GM18867 (cell line): ENCODE measurements around the gene ATG16L1.

Experiments used
- ATAC-seq: cut with Tn5 transposase; IDR thresholded peaks from one replicate; pipeline ENCODE4 v1.9.1; 2021; ENCODE audit warnings: mild to moderate bottlenecking, moderate library complexity; ENCODE audit not compliant: unreplicated experiment

The ATG16L1 gene

DNA sequence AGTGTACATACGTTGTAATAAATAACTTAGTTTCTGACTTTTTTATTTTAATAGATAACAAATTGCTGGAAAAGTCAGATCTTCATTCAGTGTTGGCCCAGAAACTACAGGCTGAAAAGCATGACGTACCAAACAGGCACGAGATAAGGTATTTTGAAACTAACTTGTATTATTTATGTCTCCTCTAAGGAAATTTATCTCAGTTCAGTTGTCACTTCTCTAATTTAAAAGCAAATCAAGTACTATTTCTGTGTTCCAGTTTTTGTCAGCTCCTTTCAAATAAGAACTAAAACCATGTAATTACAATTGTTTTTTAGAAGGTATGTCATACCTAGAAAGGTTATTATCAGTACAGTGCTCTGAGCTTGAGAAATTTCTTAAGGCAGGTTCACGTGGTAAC, 4.6 kb downstream of the ATG16L1 start:
- ATAC-seq = no peak

DNA sequence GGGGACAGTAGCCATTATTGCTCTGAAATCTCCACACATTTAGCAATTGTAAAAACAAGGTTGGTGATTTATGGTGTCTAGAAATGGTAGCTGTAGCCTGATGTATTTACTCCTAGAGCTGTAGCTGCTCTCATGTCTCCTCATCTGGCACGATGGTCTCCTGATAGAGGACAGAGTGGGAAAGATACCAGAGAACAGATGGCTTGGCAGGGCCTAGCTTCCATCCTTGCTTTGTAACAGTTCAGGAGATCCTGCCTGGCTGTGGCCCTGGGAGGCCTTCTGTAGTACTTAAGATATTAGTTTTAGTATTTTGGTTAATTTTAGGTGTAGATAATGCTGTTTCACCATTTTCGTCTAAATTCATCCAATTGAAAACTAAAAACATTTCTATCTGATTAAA, 6.7 kb downstream of the ATG16L1 start:
- no peak for ATAC-seq

DNA sequence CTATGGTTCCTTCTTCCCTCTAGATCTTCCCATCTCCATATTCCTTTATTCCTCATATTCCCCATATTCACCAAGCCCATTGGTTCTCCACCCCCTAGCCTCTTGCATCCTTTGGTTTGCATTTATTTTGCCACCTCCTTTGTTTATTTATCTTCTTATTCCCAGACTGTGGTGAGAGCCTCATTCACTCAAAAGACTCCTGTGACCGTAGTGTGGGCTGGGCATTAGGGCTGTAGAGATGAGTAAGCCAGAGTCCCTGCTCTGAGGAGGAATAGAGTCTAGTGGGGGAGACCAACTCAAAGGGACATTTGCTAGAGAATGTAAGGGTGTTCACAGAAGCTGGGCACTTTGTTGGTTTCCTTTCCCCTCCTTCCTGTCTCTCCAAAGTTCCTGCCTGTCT, 8.3 kb downstream of the ATG16L1 start:
- no peak for ATAC-seq

DNA sequence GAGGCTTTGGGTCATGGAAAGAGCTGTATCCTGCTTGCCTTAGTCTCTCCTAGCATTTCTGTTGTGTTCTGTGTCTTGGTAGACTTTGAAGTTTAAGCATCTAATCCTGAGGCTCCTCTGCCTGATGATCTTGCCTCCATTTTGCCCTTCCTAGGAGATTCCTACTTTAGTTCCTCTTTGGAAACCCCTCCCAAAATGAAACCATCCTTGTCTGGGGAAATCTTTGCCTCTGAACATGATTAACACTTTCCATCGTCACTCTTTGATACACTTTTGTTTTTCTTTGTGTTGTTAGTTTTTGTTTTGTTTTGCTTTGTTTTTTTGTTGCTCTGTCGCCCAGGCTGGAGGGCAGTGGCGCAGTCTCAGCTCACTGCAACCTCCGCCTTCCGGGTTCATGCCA, 9.2 kb downstream of the ATG16L1 start:
- ATAC-seq = no peak

DNA sequence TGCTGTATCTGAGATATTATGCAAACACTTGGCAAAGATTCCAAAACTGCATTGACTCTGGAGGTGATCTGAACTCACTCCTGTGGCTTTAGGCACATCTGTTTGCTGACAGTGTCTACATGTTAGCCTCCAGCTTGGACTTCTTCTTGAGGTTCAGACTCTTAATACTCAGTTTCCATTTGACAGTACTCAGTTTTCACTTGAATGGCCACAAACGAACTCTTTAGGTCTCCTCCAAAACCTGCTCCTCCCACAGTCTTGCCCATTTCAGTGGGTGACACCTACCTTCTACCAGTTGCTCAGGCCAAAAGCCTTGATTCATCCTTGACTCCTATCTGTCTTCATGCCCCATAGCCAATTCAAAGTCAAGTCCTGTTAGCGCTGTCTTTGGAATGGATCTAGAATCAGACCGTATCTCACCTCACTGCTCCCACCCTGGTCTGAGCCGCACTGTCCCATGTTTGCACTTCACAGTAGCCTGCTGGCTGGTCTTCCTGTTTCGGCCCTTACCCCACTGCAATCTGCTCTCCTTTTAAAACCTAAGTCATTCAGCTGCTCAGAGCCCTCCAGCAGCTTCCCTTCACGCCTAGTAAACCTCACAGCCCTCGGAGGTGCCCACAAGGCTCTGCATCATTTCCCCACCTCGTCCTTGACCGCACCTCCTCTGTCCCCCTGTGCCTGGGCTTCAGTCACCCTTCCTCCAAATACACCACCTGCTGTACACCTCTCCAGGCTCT, 10.5 kb downstream of the ATG16L1 start:
- ATAC-seq = peak; percentile 73

DNA sequence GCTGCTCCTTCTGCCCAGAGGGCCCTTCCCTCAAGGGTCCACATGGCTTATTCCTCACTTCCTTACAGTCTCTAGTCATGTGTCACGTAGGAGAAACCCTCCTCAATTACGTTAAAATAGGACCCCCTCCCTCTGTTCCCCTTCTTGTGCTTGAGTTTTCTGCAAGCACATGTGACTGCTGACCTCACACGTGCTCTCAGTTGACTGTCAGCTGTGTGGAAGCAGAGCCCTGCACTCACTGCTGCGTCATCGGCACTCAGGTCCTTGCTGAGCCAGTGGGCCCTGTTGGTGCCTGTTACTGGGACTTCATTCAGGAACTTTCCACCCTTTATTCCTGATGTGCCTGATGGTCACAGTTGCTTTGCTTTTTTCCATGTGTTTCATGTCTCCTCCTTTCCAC, 11.1 kb downstream of the ATG16L1 start:
- peak; percentile 8 for ATAC-seq

DNA sequence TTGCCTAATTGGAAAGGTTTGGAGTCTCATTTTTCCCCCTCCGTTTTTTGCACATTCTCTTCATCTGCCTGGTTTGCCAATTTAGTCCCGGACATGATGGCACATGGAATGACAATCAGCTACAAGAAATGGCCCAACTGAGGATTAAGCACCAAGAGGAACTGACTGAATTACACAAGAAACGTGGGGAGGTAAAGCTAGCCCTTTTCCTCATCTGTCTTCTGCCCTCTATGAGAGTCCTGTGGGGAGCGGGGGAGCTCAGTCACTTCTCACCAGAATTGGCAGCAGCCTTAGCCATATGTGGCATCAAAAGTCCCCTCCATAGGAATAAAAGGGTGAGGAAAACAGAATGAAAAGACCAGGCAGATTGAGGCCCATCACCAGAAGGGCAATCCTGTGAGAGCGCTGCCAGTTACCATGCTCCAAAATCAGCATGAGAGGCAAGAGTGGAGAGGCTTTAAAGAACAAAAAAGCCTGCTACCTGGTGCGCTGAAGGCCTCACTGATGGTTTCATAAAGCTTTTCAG, 11.6 kb downstream of the ATG16L1 start:
- no peak for ATAC-seq

DNA sequence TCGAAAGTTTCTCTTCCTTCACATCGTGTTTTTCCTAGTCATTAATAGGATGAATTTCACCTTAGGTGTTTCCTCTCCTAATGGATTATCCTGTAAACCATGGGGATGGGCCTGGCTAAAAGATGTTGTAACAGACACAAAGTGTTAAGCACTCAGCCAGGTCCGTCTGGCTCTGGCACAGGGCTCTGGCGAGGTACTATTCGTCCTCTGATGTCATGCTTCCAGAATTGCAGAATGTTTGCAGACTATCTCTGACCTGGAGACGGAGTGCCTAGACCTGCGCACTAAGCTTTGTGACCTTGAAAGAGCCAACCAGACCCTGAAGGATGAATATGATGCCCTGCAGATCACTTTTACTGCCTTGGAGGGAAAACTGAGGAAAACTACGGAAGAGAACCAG, 13.2 kb downstream of the ATG16L1 start:
- no peak for ATAC-seq

DNA sequence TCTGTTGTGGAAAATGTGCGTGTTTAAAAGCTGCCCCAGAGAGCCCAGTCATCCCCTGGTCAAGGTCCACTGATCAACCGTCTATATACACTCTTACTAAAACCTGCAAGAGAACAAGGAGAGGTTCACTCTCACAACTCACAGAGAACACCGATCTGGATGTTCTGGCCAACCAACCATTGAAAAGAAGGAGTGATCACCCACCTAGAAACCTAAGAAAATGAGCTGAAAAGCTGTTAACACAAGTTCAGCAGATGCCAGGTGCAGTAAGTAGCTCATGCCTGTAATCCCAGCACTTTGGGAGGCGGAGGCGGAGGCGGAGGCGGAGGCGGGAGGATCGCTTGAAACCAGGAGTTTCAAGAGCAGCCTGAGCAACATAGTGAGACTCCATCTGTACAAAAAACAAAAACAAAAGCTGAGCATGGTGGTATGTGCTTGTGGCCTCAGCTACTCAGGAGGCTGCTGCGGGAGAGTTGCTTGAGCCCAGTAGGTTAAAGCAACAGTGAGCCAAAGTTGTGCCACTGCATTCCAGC, 14.5 kb downstream of the ATG16L1 start:
- ATAC-seq = no peak

DNA sequence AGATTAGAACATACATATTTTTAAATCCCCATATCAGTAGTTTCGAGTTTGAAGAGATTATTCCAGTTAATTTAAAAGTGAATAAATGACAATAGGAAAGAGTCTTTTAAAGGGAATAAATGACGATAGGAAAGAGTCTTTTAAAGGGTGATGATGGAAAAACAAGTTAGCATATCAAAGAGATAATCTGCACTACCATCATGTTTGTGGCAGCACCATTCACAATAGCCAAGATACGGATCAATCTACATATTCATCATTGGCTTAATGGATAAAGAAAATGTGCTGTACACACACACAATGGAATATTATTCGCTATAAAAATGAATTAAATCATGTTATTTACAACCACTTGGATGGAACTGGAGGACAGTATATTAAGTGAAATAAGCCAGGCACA, 15.0 kb downstream of the ATG16L1 start:
- ATAC-seq = no peak

DNA sequence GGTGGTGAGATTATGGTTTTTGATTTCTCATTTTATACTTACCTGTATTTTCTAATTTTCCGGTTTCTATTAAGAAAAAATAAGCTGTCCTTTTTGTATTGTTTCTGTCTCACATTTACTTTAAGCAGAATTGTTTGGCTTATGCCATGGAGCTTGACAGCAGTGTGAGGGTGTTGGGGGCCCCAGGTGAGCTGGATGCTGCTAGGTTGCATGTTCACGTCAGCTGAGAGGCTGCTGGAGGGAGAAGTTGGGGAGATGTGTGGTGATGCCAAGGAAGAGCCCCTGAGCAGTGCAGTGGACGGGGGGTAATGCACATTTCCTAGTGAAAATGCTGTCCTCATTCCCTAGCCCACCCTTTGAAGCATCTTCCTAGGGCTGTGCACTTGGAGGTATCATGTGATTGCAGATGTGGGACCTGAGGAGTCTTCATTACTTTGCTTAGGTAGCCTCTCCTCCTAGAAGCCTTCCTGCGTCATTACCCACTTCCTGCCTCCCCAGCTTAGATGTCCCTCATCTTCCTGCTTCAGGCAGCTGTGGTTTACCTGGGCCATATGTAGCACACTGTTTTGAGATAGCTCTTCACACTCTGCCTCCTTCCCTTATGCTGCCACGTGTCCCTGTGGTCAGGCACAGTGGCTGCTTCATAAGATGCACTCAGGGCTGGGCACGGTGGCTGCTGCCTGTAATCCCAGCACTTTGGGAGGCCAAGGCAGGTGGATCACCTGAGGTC, 16.2 kb downstream of the ATG16L1 start:
- peak; percentile 81 for ATAC-seq

DNA sequence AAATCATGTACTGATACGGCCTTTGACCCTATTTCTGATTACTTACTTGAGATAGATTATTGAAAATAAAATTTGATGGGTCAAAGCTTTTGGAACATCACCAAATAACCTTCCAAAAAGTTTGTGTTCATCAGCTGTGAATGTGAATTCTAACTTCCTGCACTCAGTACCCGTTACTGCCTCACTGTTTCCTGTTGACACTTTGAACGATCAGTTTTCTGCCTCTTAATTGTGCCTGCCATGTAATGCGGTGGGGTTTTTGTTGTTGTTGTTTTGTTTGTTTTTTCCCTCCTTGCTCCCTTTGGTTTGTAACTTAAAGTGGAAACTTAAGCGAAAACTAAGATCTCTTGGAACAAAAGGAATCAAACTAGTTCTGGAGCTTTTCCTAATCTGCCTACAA, 18.9 kb downstream of the ATG16L1 start:
- ATAC-seq = no peak

DNA sequence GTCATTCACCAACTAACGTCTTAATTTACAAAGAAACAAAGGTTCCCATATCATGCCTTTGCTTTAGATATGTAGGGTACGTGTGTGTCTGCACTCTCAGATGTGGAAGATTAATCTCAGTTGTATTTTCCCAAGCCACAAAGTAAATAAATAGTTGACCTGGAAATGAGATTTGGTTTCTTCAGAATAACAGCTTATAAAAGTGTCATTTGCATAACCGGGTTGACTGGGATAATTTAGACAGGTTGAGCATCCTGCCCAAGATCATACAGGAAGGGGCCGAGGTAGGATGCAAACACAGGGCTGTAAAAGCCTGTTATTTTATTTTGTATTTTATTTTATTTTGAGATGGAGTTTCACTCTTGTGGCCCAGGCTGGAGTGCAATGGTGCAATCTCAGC, 19.5 kb downstream of the ATG16L1 start:
- ATAC-seq = no peak

DNA sequence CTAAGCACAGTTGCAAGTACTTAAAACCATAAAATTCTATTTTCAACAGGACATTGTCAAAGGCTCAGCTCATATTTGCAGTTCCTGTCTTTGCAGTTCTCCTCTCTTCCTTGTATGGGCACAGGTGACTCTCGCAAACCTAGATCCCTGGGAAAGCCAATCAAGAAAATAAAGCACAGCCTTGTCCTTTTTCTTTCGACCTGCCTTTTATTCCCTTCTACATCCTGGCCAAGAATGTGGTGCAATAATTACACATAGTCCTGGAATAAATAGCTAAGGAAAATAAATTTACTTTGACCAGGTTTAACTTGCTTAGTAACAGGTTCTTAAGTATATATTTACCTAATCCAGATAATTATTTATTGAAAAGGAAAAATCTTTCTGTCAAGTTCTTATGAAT, 20.2 kb downstream of the ATG16L1 start:
- ATAC-seq = no peak

DNA sequence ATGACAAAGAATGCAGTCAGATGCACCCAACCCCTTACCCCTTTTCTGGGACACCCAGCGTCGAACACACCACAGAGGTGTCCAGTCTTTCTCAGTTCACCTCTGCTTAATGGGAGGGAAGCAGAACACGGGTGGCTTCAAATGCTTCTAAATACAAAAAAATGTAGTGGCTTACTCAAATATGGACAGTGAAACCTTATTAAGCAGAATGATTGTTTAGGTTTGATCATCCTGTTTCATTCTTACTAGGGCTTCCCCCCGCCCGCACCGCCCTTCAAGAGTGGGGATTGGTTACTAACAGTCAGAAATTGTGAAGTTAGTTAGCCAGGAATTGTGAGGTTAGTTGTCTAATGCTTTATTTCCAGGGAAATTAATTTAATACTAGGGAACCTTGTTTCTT, 21.6 kb downstream of the ATG16L1 start:
- no peak for ATAC-seq

DNA sequence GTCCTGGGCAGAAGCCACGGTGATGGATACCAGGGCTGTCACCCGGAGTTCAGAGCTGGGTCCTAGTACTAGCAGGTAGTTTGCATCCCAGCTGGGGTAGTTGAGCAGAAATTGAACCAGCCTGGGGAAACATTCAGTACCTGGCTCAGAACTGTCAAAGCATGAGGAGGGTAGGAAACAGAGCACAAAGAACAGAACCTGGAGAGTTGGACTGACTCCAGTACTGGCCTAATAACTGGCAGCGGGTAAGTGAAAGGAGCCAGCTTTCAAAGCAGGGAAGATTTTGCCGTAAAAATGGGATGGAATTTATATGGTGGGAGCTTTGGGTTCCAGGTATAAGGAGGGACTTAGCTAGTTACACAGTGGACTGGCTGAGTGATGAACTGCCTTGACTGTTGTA, 23.8 kb downstream of the ATG16L1 start:
- ATAC-seq = no peak

DNA sequence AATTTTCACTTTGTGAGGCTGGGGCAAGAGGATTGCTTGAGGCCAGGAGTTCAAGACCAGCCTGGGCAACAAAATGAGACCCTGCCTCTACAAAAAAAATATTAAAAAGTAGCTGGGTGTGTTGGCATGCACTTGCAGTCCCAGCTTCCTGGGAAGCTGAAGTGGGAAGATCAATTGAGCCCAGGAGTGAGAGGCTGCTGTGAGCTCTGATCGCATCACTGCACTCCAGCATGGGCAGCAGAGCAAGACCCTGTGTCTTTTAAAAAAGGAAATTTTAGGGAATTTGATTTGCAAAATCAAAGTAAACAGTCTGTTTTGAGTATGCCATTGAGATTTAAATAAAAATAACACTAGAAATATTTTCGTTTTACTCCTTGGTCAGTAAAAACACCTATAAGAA, 27.4 kb downstream of the ATG16L1 start:
- no peak for ATAC-seq

DNA sequence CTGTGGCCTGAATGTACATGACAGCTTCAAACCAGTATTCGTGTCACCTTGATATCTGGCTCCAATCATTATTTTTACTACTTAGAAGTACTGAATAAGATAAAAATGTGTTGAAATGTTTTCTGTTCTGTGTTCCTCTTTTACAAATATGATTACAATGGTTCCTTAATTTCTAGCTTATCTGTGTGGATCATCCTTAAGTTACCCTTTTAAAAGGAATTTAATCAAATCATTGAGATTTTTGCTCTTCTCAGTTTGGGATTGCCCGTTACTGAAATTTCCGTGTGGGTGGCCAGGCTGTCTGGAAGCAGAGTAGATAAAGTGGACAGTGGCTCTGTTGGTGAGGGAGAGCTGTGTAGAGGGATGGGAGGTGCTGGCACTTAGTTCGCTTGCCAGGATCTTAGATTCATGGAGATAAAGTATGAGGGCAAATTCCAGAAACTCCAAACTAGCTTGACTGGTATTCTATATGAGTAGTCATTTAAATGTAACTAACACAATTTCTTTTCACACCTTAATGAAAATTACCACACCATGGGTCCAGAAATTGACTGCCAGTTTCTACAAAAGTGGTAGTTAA, 28.7 kb downstream of the ATG16L1 start:
- no peak for ATAC-seq

DNA sequence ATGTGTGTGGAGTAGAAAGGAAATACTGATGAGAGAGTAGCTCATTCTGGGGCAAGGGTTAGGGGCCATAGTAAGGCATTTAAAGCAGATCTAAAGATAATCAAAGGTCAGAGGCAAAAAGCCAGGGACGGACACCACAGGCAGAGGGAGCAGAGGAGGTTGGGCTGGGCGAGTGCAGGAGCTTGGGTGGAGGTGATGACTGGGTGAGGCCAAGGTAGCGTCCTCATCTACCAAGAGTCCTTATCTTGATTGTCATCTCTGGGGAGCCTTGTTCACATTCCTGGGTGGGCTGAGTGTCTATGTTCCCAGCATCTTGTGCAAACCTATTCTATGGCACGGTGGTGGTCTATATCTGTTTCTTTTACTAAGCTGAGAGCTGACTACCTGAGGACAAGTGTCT, 30.1 kb downstream of the ATG16L1 start:
- no peak for ATAC-seq

DNA sequence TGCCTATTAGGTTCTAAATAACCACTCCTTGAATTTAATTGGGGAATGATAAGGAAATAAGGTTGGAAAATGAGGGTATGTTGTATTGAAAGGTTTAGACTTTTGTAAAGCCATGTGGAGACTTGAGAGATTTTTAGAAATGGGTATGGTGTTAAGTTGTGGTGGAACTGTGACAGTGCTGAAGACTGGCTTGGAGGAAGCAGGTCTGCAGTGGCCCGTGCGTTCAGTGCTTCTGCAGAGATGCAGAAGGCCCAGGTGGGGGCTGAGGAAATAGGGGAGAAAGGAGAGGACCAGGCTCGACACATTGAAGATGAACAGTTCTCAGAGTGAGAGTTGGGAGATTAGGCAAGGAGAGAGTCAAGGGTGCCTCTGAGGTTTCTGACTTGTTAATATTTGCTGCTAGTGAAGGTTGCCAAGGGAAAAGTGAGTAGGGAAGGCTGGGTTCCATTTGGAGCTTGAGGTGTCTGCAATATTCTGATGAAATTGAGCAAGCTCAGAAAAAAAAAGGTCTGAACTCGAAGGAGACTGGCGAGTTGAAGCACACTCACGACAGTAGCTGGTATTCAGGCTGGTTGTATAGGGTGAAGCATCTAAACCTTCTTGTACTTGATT, 30.6 kb downstream of the ATG16L1 start:
- no peak for ATAC-seq

DNA sequence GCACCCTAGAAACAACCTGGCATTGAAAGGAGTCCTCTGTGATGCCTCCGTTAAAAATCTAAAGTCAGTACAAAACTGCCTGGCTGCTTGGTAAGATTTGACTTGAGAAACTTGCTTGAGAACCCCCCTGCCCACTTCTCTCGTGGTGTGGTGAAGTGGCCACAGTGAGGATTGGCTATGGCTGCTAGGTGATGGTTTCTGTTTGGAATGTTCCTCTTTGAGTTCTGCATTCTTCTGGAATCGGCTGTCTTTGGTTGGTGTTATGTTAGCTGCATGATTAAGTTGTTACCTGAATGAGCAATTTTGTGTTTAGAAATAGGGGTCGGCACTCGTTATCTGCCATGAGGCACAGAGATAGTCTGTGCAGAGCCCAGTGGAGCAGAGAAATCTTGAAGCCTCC, 34.4 kb downstream of the ATG16L1 start:
- ATAC-seq = no peak
